Measurements from ENCODE around the gene LRP6.

The LRP6 gene

GRCh38 chr12:12214201-12214600 is 52.6 kb downstream of the LRP6 start:
- DNase-seq = no peak

GRCh38 chr12:12212769-12213168 is 54.1 kb downstream of the LRP6 start:
- DNase-seq = no peak

- DNase-seq = no peak
Observed at GRCh38 chr12:12210983-12211382, 55.9 kb downstream of the LRP6 start.

GRCh38 chr12:12210416-12210815 is 56.4 kb downstream of the LRP6 start:
- DNase-seq = no peak

DNA sequence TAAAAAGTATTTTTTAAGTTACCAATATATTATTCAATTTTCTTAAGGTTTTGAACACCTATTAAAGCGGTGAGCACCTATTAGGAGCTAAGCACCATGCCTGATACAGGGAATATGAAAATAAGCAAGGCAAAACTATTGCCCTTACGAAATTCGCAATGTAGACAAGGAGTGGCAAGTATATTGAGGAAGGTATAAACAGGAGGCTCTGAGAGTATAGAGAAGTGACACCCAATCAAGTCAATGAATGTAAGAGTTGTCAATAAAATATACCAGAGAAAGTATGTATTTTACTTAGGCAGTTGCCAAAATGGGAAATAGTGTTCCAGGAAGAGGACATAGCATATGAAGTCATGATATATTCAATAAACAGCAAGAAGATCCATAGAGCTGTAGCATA is 57.2 kb downstream of the LRP6 start:
- no peak for DNase-seq

GRCh38 chr12:12209043-12209442 is 57.8 kb downstream of the LRP6 start:
- peak; percentile 12 for DNase-seq

DNA sequence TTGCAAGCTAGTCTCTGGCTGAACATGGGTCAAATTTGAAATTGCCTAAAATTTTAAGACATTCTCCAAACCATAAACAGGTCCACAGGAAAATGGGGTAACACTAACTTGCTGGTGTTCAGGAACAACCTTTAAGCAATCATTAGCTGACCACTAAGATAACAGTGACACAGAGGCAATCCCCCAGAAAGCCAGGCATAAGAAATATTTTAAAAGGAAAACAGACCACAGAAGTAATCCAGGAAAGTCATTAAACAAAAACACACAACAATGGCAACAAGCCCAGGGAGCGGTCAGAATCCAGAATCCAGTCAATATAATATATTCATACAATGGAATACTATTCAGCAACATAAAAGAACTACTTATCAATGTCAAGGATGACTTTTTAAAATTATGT is 59.1 kb downstream of the LRP6 start:
- no peak for DNase-seq

DNA sequence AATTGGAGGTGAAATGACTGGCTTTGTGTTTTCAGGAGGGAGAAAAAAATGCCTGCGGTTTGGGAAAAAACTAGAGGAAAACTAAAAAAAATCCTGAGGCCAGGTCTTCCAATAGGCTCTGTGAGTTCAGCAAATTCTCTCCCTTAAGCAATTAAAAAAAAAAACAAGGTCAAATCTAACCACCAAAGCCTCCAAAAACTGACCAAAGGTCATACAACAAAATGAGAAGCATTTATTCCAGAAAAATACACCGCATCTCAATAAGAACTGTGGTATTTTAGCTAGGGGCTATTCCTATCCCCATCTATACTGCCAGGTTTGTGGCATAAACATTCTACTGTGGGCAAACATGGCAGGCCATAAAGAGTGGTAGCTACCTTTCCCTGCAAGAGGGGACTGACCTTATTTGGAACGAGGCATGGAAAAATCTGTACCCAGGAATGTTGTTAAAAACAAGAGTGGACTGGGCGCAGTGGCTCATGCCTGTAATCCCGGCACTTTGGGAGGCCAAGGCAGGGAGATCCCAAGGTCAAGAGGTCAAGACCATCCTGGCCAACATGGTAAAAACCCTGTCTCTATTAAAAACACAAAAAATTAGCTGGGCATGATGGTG is 60.0 kb downstream of the LRP6 start:
- DNase-seq = no peak

GRCh38 chr12:12202747-12203146 is 64.1 kb downstream of the LRP6 start:
- no peak for DNase-seq

- DNase-seq = no peak
Observed at GRCh38 chr12:12202105-12202504, 64.7 kb downstream of the LRP6 start.

DNA sequence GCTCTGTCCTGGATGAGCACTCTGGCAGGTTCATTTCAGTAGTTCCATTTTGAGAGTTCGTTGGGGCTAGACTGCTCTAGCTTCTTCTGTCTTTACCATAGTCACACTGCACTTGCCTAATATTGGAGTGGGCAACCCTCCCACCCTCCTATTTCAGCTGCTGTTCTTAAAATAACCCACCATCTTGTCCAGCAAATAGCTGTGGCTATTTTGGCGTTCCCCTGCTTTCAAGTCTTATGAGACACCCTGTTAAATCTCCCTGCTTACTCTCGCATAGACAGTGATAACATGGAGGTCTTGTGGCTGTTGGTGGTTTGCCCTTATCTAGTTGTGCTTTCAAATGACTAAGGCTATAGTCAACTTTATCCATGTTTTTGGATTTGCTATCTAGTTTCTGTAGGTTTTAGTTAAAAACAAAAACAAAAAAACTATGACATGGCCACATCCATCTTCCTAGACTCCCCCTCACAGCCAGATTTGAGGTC is 65.5 kb downstream of the LRP6 start:
- DNase-seq = no peak

DNA sequence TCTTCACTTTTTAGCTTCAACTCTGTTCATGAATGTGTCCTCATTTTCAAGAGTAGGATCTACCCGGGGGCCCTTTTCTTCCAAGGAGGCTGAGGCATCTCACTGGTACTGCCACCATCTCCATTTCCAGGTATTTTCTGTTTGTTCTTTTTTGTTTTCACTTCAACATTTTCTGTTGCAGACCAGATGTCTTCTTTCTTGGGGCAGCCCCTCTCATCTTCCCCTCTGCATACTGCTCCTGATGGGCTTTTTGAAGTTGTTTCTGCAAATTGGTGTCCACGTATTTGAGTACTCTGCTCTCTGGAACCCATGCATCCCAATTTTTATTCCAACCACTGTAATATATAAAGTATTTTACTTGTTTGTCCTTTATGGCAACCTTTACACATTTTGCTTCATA is 66.5 kb downstream of the LRP6 start:
- no peak for DNase-seq

DNA sequence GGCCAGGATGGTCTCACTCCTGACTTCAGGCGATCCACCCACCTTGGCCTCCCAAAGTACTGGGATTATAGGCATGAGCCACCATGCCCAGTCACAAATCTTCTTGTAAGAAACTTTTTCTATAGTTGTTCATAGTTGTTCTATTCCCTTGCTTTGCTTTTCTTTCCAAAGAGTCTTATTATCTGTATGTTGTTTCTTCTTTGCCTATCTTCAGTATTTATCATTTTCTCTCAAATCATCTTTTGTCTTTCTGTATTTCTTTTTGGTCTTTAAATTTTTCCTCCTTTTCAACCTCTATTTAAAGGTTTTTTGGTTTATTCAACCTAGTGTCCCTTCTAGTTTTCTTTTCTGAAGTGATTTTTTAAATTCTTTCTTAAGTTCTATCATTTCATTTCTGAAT is 68.7 kb downstream of the LRP6 start:
- no peak for DNase-seq

GRCh38 chr12:12197128-12197527 is 69.7 kb downstream of the LRP6 start:
- no peak for DNase-seq

DNA sequence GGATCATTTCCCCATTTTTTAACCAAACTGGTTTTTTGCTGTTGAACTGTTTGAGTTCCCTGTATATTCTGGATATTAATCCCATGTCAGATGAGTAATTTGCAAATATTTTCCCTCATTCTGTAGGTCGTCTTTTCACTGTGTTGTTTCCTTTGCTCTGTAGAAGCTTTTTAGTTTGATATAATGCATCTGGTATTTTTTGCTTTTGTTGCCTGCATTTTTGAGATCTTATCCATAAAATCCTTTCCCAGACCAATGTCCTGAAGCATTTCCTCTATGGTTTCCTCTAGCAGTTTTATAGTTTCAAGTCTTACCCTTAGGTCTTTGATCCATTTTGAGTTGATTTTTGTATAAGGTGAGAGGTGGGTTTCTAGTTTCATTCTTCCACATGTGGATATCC is 71.3 kb downstream of the LRP6 start:
- no peak for DNase-seq

DNA sequence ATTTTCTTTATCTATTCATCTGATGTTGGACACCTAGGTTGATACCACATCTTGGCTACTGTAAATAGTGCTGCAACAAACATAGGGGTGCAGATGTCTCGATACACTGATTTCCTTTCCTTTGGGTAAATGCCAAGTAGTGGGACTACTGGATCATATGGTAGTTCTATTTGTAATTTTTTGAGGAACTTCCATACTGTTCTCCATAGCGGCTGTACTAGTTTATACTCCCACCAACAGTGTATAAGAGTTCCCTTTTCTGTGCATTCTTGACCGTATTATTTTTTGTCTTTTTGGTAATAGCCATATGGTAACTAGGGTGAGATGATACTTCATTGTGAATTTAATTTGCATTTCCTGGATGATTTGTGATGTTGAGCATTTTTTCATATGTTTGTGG is 71.8 kb downstream of the LRP6 start:
- no peak for DNase-seq

DNA sequence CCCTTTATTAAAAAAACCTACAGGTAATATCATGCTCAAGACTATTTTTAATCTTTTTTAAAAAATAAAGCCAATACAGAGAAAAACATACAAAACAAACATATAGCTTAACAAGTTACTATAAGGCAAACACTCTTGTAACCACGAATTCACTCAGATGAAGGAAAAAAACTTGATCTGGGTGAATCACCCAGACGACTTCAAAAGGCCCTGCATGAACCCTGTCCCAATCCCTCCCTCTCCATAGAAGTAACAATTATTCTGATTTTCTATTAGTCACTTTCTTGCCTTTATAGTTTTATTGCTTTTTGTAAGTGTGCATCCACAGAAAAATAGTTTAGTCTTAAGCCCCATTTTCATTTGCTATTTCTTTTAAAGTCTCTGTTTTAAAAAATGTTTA is 72.6 kb downstream of the LRP6 start:
- DNase-seq = peak; percentile 59

- no peak for DNase-seq
Observed at GRCh38 chr12:12191008-12191407, 75.8 kb downstream of the LRP6 start.

GRCh38 chr12:12190087-12190809 is 76.6 kb downstream of the LRP6 start:
- DNase-seq = no peak

GRCh38 chr12:12185414-12185813 is 81.4 kb downstream of the LRP6 start:
- no peak for DNase-seq

GRCh38 chr12:12182703-12183365 is 84.0 kb downstream of the LRP6 start:
- peak; percentile 38 for DNase-seq

DNA sequence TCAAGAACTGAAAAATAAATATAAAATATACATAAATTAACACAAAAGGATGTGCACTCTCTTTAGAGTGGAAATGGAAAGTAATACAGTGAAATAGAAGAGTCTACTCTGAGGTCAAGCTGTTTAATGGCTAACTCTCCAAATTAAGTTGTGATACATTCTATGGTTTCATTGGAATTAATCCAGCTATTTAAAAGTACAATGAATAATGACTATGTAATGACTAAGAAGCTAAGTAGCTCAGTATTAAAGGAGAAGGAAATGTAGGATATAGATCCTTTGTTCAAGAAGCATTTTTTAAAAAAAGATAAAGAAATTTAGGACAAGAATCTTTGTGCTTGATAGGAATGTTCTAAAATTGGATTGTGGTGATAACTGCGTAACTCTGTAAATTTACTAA is 85.3 kb downstream of the LRP6 start:
- DNase-seq = peak; percentile 74

GRCh38 chr12:12180575-12180974 is 86.3 kb downstream of the LRP6 start:
- DNase-seq = peak; percentile 21

DNA sequence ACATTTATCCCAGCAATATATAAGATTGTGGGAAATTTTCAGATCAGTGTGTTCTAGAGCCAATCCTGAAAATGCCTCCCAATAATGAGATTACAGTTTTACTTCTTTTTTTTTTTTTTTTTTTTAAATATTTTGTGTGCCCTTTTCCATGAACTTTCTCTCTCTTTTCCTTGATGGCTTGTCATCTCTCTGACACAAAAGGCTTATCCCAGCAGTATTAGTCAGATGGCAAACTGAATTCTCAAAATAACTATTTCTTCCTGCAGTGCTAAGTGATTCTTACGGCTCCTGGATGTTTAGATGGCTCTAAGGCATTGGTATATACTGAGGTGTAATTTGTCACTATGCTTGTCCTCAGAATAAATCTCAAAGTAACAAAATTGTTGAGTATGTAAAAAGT is 86.7 kb downstream of the LRP6 start:
- DNase-seq = no peak

All from fibroblast of skin of right quadriceps (primary cell).